ENCODE results near the gene CAMTA1.

Gene CAMTA1

DNA sequence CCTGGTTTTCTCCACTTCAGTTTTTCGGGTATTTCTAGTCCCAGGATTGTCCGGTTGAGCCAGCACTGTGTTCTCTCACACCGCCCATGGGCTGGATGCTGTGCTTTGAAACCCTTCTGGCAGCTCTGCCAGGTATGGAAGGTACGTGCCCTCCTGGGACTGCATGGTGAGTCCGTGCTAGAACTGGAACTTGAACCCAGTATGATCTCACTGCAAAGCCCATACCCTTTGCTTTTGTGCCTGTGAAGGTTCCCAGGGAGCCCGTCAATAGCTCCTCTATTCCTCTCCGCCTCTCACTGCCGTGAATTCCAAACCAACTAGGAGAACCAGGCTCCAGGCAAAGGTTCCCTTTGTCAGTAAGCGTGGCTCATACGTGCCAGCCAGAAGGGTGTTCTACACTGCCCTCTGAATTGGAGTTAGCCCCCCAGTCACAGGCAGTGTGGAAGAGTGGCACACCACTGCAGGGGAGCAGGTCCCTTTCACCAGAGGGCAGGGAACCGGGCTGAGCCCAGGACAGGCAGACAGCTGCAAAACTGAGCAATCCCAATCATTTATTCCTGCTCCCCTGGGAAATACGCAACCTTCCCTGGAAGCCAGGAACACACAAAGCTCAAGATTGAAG, 310.2 kb downstream of the CAMTA1 start:
- DNase-seq, result no peak

DNA sequence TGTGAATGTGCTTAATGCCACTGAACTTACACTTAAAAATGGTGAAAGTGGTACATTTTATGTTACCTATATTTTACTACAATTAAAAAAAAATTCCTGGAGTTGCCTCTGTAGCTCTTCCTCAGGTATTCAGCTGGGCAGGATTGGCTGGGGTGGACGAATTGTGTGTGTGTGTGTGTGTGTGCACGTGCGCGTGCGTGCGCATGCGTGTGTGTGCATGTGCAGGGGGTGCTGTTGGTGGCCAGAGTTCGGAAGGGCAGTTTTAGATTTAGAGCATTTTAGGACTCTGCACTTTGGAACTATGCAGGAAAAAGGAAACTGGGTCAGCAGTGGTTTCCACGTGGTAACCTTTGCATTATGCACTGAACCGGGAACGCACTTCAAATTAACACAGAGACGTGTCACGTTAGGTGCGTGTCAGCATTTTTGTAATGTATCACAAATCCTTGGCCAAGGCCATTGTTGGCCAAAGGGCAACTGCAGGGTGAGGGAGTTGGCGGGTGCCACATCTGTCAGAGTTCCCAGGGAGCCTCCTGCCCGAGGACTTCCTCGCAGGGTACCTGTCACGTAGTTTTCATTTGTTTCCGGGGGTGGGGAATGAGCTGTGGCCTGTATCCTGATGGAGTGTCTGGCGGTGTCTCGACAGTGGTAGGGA, 312.8 kb downstream of the CAMTA1 start:
- no peak for DNase-seq

DNA sequence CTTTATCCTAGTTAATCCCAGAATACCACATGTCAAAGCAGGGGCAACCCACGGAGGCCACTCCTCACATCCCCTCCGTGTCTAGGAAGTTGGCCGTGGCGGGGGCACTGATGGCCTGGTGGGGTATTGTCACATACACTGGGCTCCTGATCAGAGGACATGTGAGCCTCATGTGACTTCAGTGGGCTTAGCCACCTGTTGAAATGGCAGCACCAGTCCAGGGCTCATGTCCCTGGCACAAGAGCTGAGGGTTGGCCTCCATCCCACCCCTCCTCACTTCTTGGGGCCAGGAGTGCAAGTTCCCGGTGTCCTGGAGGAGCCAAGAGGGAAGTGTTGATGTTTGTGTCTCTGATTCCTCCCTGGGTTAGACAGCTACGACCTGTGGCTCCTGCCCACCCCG, 313.4 kb downstream of the CAMTA1 start:
- DNase-seq, result no peak

DNA sequence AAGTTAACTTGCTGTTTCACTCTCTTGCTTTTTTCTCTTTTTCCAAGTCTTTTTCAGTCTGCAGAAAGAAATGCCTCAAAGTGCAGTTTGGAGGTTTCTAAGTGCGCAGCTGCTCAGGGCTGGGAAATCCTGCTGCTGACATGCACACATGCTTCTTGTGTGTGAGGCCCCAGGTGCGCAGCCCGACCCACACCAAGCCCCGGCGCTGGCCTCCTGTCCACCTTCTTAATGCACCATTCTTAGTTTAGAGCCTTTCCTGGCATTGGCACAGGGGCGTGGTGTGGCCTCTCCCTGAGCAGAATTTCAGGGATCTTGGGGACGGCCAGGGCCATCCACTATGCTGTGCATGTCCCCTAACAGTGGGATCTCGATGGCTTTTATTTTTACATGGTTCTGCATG, 315.2 kb downstream of the CAMTA1 start:
- no peak for DNase-seq

DNA sequence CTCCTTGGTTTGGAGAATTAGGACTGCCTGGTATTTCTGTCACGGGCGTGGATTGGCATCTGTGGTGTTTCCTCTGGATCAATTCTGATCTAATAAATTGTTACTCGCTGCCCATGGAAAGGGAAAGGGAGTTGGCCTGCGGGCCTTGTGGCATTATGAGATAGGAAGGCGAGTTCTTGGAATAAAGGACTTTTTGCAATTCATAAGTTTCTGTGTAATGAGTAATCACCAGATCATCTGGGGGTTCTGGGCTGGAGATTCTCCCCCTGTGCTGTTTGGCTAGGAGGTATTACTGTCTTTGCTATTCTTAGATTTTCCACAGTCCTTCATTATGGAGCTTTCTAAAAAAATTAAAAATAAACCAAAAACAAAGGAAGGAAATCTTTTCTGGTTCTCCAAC, 315.9 kb downstream of the CAMTA1 start:
- DNase-seq, result no peak

DNA sequence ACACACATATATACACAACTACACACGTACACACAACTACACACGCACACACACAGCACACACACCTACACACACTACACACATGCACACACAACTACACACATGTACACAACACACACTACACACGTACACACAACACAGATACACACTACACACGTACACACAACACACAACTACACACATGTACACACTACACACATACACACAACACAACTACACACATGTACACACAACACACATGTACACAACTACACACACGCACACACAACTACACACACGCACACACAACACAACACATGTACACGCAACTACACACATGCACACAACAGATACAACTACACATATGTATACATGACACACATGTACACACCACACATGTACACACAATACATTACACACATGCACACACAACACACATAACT, 318.1 kb downstream of the CAMTA1 start:
- no peak for DNase-seq

DNA sequence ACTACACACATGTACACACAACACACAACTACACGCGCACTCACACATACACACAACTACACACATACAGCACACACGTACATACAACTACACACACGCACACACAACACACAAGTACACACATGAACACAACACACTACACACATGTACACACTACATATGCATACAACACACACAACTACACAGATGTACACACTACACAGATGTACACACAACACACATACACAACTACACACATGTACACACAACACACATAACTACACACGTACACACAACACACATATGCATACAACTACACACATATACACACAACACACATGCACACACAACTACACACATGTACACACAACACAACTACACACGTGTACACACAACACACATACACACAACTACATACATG, 318.6 kb downstream of the CAMTA1 start:
- no peak for DNase-seq

DNA sequence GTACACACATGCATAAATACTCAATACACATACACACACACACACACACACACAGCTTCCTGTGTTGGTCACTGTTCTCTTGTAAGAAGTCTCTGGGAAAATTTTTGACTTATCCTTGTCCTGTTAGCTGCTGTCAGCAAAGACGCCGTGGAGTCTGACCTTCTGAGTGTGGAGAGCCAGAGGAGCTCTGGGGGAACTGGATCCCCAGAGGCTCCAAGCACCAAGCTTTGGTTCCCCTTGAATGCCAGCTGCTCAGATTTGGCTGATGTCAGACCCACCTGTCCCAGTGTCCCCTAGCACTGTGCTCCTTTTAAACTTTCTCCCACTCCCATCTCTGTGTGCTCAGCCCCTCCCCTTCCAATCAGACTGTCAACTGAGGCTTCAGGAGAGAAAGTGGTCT, 319.1 kb downstream of the CAMTA1 start:
- DNase-seq, result no peak

DNA sequence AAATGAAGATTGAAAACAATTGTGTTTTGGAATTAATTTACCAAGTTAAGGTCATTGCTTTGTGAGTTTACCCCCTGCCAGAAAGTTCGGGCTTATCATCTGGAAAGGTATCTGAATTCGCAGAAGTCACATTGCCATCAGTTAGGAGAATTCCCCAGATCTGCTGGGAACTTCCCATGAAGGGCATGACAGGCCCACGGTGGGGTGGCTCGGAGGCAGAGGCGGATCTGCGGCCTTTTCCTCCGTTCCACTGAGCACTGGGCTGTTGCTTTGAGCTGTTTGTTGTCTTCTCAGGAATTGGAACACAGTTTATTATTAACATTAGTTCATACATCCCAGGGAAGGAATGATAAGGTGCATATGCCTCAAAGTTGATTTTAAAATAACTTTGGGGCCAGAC, 320.0 kb downstream of the CAMTA1 start:
- DNase-seq, result no peak

DNA sequence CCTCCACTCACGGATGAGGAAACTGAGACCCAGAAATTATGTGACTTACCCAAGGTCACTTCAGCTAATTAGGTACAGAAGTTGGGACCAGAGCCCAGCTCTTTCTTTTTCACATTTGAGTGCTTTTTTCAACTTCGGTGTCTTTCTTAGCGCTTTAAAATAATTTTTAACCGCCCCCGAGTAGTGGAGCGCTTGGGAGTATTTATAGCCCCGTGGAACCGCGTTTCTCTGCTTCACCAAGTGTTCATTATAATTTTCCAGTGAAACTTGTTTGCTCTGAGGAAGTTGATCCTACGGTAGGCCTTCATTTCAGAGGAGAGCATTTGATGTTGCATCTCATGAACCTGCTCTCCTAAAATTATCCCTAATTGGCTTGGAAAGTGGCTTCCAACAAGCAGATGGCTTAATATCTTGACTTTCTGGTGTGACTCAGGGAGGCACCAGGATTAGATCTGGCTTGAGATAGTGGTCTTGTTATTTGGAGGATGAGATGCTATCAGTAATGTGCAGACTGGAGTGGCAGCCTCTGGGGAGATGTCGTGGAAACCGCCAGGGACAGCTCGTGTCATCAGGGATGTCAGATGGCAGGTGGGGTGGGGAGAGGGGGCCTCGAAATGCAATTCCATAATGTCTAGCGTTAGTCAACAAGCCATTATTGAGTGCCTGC, 321.3 kb downstream of the CAMTA1 start:
- DNase-seq, result no peak

DNA sequence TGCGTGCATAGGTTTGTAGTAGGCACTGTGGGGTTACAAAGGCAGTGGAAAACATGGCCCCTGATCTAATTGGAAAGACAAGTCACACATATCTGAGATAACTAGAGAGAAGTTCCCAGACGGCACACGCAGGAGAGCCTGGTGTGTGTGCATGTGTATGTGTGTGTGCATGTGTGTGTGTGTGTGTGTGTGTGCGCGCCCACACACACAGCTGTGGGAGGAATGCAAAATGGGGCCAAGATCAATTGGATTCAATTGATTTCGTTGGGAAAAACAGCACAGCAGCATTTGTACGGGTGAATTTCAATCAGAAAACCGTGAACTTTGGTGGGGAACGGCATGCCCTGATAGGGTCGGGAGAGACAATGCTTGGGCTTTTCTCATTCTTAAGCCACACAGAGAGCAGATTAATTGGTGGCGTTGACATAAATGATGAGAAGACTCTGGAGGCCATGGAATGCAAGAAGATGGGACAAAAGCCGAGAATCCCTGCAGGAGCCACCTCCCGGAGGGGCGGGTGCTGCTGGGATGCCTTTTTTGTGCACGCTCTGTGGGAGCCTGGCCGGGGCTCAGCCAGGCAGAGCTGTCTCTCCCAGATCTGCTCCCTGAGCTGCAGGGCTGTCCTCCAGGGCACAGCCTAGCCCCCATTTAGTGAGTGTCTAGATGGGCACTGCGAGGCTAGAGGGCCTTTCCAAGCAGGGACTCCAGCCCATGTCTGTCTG, 322.0 kb downstream of the CAMTA1 start:
- no peak for DNase-seq

DNA sequence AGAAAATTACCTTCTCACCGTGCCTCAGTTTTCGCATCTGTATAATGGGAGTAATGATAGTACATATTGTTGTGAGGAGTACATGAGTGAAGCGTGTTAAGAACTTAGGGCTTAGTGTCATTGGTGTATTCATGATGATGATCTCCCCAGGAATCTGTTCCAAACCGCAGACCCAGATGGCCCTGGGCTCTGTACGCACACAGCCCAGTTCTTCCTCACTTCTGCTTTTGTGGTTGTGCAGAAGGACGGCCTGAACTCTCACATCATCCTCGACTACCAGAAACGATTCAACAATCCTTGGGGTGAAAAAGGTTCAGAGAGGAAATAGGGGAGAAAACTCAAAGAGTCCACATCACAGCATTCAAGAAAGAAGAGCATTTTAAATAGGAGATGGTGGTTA, 323.0 kb downstream of the CAMTA1 start:
- DNase-seq, result no peak

DNA sequence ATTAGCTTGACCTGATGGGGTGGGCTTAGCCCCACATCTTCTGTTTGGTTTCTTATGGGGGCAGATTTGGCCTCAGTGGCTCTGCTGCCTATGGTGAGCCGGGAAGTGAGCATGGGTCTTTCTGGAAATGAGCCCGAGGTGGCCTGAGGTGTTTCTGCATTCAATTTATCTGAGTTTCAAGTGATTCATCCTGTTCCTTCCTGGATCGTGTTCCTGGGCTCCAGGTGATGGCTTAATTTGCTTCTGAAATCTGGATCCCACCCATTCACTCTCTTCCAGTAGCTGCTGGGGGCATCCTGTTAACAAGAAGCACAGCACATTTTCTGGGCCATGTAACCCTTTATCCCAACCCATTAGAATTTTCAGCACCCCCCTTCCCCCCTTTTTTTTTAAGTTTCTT, 324.6 kb downstream of the CAMTA1 start:
- no peak for DNase-seq

DNA sequence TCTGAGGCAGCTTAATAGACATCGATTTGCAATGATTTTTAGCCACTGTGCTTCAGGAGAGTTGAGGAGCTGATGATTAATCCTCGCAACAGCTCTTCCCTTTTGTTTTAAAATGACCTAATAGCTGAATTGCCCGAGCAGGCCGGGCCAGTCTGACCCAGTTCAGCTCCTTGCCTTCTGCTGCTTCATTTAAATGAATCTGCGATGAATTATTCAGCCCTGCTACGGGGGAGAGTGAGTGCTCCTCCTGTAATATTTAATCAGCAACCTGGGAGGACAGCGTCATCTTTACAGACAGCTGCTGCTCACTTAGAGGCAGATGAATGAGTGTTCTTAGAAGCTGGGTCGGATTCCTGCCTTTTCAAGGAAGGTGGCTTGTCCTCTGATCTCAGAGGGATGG, 325.1 kb downstream of the CAMTA1 start:
- no peak for DNase-seq

DNA sequence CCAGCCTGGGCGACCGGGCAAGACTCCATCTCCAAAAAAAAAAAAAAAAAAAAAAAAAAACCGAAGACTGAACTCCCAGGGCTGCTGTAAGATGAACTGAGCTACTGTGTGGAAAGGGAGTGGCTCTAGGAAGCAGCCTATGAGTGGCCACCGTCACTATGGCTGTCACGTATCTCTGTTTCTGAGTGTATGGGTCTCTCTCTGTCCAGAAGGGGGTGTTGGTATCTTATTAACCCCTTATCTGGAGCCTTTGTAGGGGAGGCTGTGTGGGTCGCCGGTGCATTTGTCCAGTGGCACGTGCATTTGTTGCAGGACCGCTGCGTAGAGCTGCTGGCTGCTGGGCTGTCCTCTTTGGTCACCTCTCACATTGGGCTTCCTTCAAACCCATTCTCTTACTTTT, 326.6 kb downstream of the CAMTA1 start:
- DNase-seq, result no peak

DNA sequence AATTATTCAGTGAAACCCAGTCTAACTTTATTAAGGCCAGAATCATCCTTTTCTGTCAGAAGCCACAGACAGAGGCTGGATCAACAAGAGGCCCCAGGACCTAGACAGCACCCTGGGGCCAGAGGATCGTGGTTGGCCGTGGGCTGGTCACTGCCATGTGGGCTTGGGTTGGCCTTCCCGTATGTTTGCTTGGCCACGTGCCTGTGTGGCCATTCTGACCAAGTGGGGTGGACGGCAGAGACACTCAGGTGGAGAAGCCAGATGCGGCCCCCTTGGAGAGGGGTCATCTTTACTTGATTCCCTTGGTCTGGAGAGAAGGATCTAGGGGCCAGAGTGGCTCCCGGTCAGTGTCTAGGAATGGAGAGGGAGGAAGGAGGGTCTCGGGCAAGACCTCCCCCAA, 327.9 kb downstream of the CAMTA1 start:
- DNase-seq, result no peak

DNA sequence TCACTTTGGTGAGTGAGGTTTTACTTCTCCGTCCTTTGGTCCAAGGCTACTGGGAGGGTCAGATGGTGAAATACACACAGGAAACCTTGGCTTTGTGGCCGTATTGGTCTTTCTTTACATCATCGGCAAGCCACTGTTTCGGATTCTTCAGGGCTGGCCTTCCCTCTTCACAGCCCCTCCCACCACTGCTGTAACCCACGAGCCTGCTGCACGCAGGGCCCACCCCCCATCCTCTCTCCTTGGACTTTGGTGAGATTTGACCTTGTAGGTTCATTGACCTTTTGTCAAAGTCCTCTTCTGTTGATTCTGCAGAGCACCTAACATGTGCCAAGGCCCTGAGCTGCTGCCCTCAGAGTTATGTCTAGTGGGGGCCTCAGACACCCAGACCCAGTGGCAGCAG, 328.6 kb downstream of the CAMTA1 start:
- DNase-seq, result no peak

DNA sequence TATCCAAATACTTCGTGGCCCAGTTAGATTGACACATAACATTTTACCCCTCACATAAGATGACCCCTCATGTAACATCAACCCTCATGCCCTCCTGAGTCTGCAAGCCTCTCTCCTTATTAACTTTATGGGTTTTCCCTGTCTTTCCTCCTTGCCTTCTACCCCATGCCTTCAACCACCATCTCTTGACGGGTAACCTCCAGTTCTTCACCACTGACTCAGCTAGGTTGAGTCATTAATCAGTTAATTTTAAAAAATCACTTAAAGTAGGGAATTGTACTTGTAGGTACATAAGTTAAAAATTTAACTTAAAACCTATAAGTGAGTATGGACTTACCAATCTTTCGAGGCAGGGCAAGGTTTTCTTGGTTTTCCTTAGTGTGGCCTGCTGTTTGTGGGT, 330.7 kb downstream of the CAMTA1 start:
- no peak for DNase-seq

DNA sequence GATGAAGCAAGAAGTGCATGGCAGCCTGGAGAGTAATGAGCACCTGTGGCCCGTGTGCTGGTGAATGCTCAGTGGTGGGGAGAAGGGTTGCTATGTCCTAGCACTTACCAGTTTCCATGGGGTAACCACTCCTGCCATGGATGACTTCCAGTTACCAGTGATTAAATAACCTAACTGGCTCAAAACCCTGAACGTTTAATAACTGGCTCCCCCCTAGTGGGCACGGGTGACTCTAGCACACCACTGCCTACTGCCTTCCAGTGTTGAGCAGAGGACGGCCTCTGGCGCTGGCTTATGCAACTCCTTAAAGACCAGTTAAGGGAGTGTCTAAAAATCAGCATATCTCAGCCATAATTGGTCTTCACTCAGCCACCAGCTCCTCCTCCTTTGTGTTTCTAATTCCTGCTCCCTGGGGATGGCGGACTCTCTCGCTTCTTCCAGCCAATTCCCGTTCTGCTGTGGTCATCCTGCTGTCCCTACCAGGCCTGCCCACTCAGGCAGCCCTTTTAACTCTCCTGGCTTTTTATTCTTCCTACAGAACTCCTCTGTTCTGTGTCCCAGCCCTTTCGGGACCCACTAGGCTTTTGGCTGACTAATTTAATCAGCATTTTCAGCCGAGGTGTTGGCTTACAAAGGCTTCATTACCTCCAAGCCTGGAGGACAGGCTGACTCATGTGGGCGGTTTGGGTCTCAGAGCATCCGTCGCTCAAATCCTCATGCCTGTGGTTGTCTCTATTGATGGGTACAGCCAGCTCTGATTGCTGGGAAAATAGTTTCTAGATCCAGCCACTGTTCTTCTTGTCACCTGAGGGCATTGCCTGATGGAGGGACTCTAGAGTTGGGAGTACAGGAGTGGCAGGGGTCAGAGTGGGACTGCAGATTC, 332.4 kb downstream of the CAMTA1 start:
- DNase-seq, result no peak

DNA sequence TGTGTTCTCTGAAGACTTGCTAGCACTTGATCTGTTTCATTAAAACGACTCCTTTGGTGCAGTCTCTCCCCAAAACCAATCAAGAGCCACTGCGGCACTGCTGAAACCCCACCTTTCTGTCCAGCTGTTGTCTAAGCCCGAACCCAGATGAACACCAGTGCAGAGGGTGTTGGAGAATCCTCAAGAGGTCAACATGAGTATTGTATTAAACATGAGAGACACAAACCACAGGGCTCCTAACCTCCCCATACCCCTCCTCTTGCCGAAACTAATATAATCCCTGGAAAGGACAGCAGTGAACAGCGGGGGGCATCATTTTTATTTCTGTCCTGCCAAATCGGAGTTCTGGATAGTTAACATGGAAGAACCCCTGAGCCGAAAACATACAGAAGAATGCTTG, 333.9 kb downstream of the CAMTA1 start:
- DNase-seq, result no peak

DNA sequence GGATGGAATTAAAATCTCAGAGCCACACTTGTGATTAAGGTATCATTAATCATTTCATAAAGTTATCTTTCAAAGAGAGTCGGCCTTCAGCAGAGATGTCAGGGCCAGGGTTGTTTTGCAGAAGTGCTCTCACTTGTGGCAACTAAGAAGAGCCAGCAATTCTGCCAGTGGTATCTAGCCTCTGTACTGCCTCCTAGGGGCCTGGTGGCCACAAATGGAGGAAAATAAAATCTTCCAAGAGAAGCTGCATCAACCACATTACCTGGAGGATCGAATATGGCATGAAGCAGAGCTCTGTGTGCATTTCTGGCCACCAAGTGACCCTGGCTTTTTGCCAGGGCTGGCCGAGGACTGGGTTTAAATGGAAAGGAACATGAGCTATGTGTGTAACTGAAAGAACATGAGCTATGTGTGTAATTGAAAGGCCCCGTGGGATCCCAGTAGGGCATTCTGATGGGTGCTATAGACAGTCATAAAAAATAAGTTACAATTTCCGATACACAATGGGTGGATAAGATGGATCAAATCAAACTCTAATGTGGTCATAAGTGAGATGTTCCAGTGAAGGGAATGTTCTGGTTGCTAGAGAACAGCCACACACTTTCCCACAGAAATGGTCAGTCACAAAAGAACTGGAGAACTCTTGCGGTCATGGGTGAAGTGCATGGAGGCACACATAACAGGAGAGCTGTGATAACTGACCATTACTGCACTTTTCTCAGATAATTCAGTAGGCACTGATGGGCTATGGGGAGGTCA, 335.8 kb downstream of the CAMTA1 start:
- no peak for DNase-seq

DNA sequence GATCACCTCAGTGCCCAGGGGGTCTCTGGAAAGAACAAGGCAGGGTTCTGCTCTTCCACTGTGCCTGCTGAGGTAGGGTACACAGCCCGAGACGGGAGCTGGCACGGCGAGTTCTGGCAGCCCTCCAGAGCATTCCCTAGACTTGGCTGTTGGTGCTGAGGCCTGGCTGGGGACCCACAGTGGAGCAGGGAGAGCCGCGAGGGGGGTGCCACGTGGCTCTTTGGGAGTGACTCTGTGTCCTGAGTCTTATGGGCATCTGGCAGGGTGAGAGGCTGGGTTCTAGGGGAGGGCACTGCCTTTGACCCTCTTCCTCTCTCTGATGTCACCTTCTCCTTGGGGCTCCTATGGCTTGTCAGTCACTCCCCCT, 336.4 kb downstream of the CAMTA1 start:
- DNase-seq, result no peak

All from activated gamma-delta T cell (primary cell).